Effector memory CD4-positive, alpha-beta T cell (primary cell): ENCODE results near the gene UBR4.

Source experiments
- DNase-seq, 3 donors: peaks; one replicate each; pipeline ENCODE4 v3.0.0-alpha.2; 2020
- H3K27ac ChIP-seq: 2 replicates; pipeline ENCODE4 v1.7.0; 2013; ENCODE audit warnings: mild to moderate bottlenecking, low read length, moderate library complexity; ENCODE audit not compliant: insufficient read depth, poor library complexity, severe bottlenecking
- H3K27me3 ChIP-seq: replicated peaks from 2 replicates; pipeline ENCODE4 v1.7.0; 2013; ENCODE audit warnings: mild to moderate bottlenecking, low read length; ENCODE audit not compliant: insufficient read depth, control insufficient read depth, poor library complexity, severe bottlenecking
- H3K36me3 ChIP-seq: 2 replicates; pipeline ENCODE4 v1.7.0; 2013; ENCODE audit warnings: mild to moderate bottlenecking, low read length, moderate library complexity; ENCODE audit not compliant: control insufficient read depth, insufficient read depth
- H3K4me1 ChIP-seq: 2 replicates; pipeline ENCODE4 v1.7.0; 2013; ENCODE audit warnings: low read length, mild to moderate bottlenecking; ENCODE audit not compliant: control insufficient read depth, insufficient read depth, poor library complexity, severe bottlenecking
- H3K4me3 ChIP-seq: 2 replicates; pipeline ENCODE4 v1.7.0; 2013; ENCODE audit warnings: low read length, low read depth, mild to moderate bottlenecking; ENCODE audit not compliant: insufficient read depth, poor library complexity, severe bottlenecking
- H3K9me3 ChIP-seq: 2 replicates; pipeline ENCODE4 v1.7.0; 2013; ENCODE audit warnings: mild to moderate bottlenecking, low read length, moderate library complexity; ENCODE audit not compliant: control insufficient read depth

Gene UBR4

DNA sequence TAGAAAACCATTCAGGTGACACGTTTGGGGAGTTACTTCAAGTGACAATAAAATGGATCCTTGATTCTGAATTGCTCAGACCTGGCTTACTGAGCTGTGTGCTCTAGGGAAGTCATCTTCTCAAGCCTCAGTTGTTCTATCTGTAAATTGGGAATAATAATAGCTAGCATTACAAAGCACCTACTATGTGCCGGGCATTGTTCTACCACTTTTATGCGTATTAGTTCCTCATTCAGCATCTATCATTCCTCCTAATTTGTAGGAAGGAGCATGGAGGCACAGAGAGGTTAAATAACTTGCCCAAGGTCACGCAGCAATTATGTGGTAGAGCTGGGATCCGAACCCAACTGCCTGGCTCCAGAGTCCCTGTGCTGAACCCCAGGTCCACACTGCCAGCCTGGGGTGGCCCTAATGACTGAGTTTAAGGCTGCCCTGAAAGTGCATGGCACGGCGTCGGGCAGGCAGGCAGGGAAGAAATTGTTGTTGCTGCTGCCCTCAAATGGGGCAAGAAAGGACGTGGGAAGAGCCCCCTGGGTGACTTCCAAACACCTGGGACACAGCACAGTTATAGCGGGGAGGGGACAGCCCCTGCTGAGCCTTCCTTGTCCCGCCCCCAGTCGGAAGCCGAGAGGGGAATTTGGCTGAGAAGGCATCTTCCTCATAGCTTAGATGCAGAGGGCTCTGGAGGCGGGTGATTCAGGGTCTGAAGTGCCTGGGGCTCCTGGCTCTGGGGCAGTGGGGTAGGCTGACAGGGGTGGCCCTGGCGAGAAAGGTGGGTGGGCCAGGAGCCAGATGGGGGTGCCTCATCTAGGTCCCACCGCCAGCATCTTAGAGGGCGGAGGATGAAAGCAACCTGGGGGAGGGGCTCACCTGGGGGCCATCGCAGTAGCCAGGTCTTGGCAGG lies 167.1 kb downstream of the UBR4 start:
- Histone ChIP-seq H3K27ac (no peak overlapping the region), H3K27me3 (no peaks in the 10 kb centered on the region), H3K4me3 (no peak overlapping the region), H3K9me3 (no peaks in the 10 kb centered on the region), H3K4me1 (no peaks in the 10 kb centered on the region), H3K36me3 (no peaks in the 10 kb centered on the region)
- DNase-seq = no peak

- Histone ChIP-seq H3K27me3 (no peaks in the 10 kb centered on the region), H3K4me1 (no peaks in the 10 kb centered on the region), H3K9me3 (no peaks in the 10 kb centered on the region), H3K36me3 (no peaks in the 10 kb centered on the region), H3K4me3 (no peak overlapping the region), H3K27ac (no peak overlapping the region)
- DNase-seq = no peak
Observed at GRCh38 chr1:19040010-19040680, 169.9 kb downstream of the UBR4 start.

GRCh38 chr1:19038732-19039131 lies 171.3 kb downstream of the UBR4 start:
- no peak overlapping the region for H3K4me3 ChIP-seq
- no peaks in the 10 kb centered on the region for H3K9me3 ChIP-seq
- H3K4me1 ChIP-seq = no peaks in the 10 kb centered on the region
- no peak overlapping the region for H3K27ac ChIP-seq
- no peak for DNase-seq
- no peaks in the 10 kb centered on the region for H3K36me3 ChIP-seq
- H3K27me3 ChIP-seq = no peaks in the 10 kb centered on the region

DNA sequence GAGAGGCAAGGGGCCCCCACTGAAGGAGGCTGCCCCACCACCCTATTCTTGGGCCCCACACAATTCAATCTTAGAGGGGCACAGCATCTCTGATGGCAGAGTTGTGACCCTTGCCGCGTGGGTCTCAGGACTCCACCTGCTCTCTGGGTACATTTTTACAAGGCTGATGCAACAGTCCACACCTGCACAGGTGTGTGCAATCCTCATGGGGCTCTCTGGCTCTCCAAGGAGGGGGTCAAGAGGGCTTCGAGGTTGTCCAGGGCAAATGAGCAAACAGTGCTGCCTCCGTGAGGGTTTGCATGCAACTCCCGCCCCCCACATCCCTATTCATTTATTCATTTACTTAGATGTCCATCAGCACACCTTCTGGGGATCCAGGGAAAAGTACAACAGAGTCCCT lies 172.0 kb downstream of the UBR4 start:
- no peak for DNase-seq
- Histone ChIP-seq H3K4me3 (no peak overlapping the region), H3K9me3 (no peaks in the 10 kb centered on the region), H3K4me1 (no peaks in the 10 kb centered on the region), H3K36me3 (no peaks in the 10 kb centered on the region), H3K27me3 (no peaks in the 10 kb centered on the region), H3K27ac (no peak overlapping the region)

- no peaks in the 10 kb centered on the region for H3K4me1 ChIP-seq
- no peaks in the 10 kb centered on the region for H3K36me3 ChIP-seq
- DNase-seq = no peak
- H3K4me3 ChIP-seq = no peak overlapping the region
- H3K27me3 ChIP-seq = no peaks in the 10 kb centered on the region
- no peaks in the 10 kb centered on the region for H3K9me3 ChIP-seq
- no peak overlapping the region for H3K27ac ChIP-seq
Observed at GRCh38 chr1:19037659-19038058, 172.4 kb downstream of the UBR4 start.

DNA sequence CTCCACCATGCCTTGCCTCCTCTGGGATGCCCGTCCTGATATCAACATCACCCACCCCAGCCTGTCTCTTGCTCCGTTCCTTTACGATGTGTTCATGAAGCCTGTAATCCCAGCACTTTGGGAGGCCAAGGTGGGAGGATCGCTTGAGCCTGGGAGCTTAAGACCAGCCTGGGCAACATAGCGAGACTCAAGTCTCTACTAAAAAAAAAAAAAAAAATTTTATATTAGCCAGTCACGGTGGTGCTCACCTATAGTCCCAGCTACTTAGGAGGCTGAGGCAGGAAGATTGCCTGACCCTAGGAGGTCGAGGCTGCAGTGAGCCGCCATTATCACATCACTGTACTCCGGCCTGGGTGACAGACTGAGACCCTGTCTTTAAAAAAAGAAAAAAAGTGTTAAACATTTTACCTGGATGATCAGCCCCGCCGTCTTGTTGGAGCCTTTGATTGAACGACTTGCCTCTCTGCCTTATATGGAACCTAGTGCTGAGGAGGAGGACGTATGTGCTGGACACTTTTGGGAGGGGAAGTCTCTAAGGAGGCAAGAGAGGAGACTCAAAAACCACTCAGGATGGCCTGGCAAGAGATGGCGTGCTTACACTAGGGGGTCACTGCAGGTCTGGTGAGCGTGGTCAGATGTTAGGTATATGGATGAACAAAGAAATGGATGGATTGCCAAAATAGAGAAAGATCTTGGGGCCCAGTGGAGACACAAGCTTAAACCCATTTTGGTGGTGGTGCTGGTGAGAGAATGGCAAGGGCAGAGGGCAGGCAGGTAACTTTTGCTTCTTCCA lies 173.1 kb downstream of the UBR4 start:
- H3K36me3 ChIP-seq = no peaks in the 10 kb centered on the region
- no peaks in the 10 kb centered on the region for H3K9me3 ChIP-seq
- H3K4me3 ChIP-seq = no peak overlapping the region
- DNase-seq = no peak
- no peaks in the 10 kb centered on the region for H3K27me3 ChIP-seq
- no peaks in the 10 kb centered on the region for H3K4me1 ChIP-seq
- H3K27ac ChIP-seq = no peak overlapping the region

- no peaks in the 10 kb centered on the region for H3K36me3 ChIP-seq
- H3K4me3 ChIP-seq = no peak overlapping the region
- no peaks in the 10 kb centered on the region for H3K27me3 ChIP-seq
- no peak overlapping the region for H3K27ac ChIP-seq
- no peaks in the 10 kb centered on the region for H3K9me3 ChIP-seq
- no peaks in the 10 kb centered on the region for H3K4me1 ChIP-seq
- DNase-seq = no peak
Observed at GRCh38 chr1:19036041-19036812, 173.8 kb downstream of the UBR4 start.

DNA sequence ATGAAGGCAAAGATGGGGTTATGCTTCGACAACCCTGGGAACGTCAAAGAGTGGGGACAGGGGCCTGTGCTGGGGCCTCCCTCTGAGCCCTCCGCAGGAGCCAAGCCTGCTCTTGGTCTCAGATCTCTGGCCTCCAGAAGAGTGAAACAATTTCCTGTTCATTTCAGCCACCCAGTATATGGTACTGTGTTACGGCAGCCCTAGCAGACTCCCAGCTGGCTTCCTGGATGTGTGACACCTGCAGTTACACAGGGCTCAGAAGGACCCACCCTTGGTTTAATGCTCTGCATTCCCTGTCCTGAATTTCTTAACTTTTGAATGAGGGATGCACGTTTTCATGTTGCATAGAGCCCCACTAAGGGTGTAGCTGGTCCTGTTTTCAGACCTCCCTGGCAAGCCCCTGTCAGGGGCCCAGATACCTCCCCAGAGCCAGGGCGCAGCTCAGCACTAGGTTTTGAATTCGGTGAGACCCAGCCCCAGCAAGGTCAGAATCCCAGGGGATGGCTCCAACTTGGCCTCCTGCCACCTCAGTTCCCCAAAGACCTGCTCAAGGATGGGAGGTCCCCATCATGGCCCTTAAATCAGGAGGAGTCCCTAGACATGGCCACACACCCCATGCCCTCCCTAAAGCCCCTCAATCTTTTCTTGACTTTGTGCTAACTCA lies 174.6 kb downstream of the UBR4 start:
- Histone ChIP-seq H3K4me3 (no peak overlapping the region), H3K36me3 (no peaks in the 10 kb centered on the region), H3K9me3 (no peaks in the 10 kb centered on the region), H3K27ac (no peak overlapping the region), H3K4me1 (no peaks in the 10 kb centered on the region), H3K27me3 (no peaks in the 10 kb centered on the region)
- no peak for DNase-seq

DNA sequence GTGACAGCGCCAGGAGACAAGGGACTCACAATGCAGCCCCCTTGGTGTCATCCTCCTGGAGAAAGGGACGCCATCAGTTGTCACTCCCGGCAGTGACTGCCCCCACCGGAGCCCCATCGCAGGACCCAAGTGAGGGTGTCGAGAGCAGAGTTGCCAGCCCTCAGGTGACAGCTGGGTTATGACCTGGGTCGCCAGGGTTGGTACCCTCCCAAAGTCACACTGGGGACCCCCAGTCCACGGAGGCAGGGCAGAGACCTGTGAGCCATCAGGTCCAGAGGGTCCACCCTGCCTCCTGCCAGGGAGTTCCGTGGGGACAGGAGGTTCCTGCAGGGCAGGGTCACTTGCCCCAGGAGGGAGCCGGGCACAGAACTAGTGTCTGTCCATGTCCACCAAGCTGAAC lies 175.3 kb downstream of the UBR4 start:
- Histone ChIP-seq H3K36me3 (no peaks in the 10 kb centered on the region), H3K27me3 (no peaks in the 10 kb centered on the region)

More for the DNA sequence above, 175.3 kb downstream of the UBR4 start:
- Histone ChIP-seq H3K4me1 (no peaks in the 10 kb centered on the region), H3K9me3 (no peaks in the 10 kb centered on the region), H3K4me3 (no peak overlapping the region), H3K27ac (no peak overlapping the region)
- no peak for DNase-seq
